Fibroblast of villous mesenchyme (primary cell): ENCODE data around the gene PSMD4. TPM values are rescaled to one million over a fixed set of nuclear protein-coding genes. Genes with fewer than 3 reads are reported as not detected.

ENCODE experiments used
- DNase-seq: peaks from one replicate; pipeline ENCODE4 v3.0.0-alpha.2; 2010; ENCODE audit warnings: low read depth
- H3K4me3 ChIP-seq: 2 replicates; pipeline ENCODE4 v1.5.1; 2011; ENCODE audit warnings: low read depth, mild to moderate bottlenecking, low read length
- total RNA-seq: library from RNA; depleted of rRNA; stranded (reverse); fragments of >200 nt; gene quantifications from 2 replicates; pipeline ENCODE4 v1.2.3, GENCODE V29; 2012
- TF ChIP-seq, protein P1 (sequence below): IDR thresholded peaks from 2 replicates; pipeline ENCODE4 v1.5.1; 2012; ENCODE audit warnings: low read depth, mild to moderate bottlenecking, low read length; ENCODE audit not compliant: insufficient read depth

The PSMD4 gene
- total RNA-seq, 1 donor = 135 TPM

DNA sequence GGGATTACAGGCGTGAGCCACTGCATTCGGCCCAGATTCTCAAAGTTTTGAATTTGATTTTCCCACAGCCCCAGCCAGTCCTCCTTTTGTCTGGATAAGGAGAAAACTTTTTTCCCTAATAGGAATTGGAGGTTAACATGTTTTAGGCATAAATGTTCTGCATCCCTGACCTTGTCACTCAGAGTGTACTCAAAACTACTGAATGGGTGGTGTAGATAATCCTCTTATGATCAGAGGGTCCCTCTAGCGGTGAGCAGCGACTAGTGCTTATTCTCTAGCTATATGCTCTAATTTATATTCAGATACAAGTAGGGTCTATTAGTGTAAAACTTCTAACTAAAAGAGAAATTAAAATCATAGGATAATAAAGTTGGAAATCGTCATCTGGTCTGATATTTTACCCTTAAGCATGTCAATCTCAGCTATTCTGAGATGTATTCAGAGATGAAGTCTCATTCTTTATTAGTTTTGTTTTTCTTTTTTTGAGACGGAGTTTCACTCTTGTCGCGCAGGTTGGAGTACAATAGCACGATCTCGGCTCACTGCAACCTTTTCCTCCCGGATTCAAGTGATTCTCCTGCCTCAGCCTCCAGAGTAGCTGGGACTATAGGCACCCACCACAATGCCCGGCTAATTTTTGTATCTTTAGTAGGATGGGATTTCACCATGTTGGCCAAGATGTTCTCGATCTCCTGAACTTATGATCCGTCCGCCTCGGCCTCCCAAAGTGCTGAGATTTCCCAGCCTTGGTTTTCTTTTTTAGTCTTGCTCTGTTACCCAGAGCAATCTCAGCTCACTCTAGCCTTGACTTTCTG is 2.7 kb upstream of the PSMD4 start:
- TF ChIP-seq, protein P1, sequence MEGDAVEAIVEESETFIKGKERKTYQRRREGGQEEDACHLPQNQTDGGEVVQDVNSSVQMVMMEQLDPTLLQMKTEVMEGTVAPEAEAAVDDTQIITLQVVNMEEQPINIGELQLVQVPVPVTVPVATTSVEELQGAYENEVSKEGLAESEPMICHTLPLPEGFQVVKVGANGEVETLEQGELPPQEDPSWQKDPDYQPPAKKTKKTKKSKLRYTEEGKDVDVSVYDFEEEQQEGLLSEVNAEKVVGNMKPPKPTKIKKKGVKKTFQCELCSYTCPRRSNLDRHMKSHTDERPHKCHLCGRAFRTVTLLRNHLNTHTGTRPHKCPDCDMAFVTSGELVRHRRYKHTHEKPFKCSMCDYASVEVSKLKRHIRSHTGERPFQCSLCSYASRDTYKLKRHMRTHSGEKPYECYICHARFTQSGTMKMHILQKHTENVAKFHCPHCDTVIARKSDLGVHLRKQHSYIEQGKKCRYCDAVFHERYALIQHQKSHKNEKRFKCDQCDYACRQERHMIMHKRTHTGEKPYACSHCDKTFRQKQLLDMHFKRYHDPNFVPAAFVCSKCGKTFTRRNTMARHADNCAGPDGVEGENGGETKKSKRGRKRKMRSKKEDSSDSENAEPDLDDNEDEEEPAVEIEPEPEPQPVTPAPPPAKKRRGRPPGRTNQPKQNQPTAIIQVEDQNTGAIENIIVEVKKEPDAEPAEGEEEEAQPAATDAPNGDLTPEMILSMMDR = peak; percentile 87
- peak; percentile 84 for DNase-seq
- H3K4me3 ChIP-seq = no peak overlapping the region

DNA sequence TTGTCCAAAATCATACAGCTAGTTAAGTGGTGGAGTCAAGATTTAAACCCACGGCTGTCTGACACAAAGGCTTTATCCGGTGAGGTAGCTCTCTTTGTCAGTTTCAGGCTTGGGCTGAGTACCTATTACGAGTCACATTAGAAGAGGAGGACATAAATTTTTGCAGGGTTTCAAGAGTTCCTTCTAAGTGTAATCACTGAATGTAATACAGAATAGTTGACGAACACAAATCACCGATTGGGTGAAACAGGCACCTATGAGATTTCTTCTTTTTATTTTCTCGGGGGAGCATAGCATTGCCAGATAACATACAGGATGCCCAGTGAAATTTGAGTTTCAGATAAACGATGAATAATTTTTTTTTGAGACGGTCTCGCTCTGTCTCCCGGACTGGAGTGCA is 847 bp downstream of the PSMD4 start:
- H3K4me3 ChIP-seq = peak overlapping the region; percentile 96
- TF ChIP-seq, protein P1 = no peak
- DNase-seq = peak; percentile 10

DNA sequence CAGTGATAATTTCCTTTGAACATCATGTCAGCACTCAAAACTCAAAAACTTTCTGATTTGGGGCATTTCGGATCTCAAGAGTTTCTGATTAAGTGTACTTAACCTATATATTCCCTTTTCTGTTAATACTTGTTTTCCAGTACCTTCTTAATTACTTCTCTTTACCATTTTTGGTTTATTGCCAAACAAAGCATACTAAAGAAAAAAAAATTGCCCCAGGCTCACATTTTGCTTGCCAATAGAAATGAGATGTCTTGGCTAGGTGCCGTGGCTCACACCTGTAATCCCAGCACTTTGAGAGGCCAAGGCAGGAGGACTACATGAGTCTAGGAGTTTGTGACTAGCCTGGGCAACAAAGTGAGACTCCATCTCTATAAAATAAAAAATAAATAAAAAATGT is 4.8 kb downstream of the PSMD4 start:
- TF ChIP-seq, protein P1 = no peak
- DNase-seq = no peak
- no peak overlapping the region for H3K4me3 ChIP-seq

DNA sequence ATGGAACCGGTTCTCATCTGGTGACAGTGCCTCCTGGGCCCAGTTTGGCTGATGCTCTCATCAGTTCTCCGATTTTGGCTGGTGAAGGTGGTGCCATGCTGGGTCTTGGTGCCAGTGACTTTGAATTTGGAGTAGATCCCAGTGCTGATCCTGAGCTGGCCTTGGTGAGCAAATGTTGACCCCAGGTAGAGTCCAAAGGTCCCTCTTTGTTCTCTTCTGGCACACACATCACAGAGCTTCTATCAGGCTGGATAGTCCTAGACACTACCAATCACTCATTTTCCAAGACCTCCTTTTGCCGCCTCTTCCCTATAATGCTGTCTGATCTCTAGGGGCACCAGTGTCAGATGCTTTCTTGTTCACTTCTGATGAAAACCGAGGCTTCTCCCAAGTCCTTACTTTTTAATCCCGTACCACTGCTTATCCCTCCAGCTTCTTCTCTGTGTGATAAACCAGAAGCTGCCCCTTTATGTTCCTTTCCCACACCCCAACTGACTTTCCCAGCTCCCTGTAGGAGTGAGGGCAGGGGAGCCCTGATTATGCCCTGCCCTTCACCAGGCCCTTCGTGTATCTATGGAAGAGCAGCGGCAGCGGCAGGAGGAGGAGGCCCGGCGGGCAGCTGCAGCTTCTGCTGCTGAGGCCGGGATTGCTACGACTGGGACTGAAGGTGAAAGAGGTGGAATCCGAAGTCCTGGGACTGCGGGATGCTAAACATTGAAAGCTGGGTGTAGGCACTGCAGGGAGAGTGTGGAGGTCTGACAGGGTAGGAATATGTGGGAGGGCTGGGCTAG is 11.1 kb downstream of the PSMD4 start:
- DNase-seq = no peak
- H3K4me3 ChIP-seq = no peak overlapping the region
- TF ChIP-seq, protein P1 = no peak

DNA sequence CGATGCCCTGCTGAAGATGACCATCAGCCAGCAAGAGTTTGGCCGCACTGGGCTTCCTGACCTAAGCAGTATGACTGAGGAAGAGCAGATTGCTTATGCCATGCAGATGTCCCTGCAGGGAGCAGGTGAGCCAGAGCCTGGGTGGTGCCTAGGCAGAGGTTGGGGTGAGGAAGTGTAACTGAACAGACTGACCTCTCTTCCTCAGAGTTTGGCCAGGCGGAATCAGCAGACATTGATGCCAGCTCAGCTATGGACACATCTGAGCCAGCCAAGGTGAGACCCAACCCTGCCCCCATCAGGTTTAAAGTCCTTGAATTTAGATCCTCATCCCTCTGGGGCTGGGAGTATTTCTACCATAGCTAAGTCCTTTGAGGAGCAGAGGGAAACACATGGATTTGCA is 11.8 kb downstream of the PSMD4 start:
- DNase-seq = no peak
- TF ChIP-seq, protein P1 = no peak
- H3K4me3 ChIP-seq = no peak overlapping the region

DNA sequence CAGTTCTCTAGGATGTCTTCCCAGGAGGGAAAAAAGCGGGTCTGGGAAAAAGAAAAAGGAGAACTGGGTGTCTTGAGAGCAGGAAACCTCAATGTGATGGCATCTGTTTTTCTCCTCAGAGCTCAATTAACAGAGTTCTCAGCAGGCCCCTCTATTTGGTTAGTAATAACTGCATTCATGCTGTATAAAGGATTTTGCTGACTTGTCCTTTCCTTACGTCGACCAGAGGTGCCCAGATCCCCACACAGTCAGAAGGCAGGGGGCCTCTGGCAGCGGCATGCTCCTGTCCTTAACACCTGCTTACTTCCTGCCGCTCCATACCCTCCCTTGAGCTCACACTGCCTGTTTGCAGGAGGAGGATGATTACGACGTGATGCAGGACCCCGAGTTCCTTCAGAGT is 12.3 kb downstream of the PSMD4 start:
- no peak for DNase-seq
- H3K4me3 ChIP-seq = no peak overlapping the region
- TF ChIP-seq, protein P1 = no peak
